ENCODE results near the gene KCTD3.

The KCTD3 gene

DNA sequence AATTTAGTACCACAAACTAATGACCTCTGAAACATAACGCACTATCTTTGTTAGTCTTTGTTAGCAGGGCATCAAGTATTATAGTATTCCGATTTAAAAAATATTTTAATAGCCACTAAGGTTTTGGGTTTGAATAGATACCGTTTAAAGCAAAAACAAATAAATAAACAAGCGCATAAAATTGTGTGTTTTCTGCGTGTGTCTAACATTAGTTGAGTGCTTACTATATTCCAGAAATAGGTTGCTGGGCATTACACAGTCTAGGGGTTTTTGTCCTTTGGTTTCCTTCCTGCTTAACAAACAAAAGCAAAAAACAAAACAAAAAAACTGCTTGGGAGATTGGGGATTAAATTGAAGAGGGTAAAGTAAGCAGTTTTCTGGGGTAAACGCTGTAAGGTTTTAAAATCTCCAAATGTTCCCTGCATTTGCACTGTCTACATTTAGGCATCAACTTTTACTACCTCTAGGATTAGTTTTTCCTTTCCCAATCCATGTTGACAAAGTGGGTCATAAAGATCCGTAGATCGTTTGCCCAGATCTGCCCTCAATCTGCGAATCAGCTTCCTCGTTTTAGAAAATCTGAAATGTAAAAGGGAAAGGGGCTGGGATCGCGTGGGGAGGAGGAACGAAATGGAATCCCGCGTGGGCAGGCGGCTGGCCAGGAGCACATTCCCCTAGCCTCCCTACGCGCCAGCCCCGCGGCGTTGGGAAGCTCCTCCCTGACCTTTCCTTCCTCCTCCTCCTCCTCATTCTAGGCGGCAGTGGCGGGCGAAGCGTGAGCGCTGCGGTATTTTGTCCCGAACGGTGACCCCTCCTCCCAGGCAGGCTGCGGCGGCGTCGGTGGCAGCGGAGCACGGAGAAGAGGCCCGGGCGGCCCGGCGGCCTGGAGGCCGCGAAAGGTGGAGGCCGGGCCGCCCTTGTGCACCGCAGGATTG is at the start of gene KCTD3:
Gene KCTD3, plus strand, starts transcription at position 749 of the 935 bp plus-strand sequence. CDS start 382 bp downstream, outside the sequence.
- DNase-seq = peak; percentile 75

DNA sequence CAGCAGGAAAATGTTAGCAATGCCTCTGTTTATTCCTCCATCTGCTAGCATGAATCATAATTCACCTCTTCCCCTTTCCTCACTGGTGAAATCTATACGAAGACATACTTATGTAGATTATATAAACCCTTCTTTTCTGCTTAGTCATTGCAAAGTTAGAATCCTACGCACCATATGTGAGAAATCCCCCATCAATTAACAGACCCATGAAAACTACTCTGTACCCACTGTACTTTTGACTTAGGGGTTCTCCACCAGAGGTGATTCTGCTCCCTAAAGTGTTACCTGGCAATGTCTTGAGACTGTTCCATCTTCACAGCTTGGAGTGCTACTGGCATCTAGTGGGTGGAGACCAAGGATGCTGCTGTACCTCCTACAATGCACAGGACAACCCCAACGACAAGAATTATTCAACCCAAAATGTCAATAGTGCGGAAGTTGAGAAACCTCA is 49.6 kb upstream of the KCTD3 start:
- DNase-seq = peak; percentile 27

DNA sequence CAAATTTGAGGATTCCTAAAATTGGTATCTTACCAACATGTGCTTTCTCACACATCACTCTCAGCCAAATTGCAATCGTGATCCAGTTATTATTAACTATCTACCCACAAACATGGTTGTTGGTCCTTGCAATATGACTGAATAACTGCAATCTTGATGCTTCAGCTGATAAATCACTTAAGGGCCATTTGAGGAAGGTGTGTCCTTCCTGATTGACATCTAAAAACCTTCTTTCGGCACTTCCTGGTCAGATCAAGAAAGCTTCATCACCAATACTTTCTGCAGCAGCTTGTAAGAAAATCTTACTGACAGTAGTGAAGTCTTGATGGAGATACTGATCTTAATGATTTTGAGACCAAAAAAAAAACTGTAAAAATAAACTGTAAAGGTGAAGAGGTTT is 48.5 kb upstream of the KCTD3 start:
- DNase-seq = no peak

DNA sequence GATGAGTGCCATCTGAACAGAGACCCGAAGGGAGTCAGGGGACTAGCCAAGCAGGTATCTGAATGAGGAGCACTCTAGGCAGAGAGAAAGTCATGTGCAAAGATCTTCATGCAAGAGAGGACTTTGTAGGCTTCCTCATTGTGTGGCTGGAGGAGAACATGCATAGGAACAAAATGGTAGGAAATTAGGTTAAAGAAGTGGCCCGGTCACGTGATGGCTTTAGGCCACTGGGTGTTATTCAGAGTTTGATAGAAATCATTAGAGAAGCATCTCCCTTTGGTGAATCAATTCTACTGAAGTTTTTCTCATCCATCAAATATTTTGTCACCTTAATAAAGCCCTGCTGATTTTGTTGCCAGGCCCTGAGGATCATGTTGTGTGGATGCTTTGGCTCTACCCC is 45.8 kb upstream of the KCTD3 start:
- no peak for DNase-seq

DNA sequence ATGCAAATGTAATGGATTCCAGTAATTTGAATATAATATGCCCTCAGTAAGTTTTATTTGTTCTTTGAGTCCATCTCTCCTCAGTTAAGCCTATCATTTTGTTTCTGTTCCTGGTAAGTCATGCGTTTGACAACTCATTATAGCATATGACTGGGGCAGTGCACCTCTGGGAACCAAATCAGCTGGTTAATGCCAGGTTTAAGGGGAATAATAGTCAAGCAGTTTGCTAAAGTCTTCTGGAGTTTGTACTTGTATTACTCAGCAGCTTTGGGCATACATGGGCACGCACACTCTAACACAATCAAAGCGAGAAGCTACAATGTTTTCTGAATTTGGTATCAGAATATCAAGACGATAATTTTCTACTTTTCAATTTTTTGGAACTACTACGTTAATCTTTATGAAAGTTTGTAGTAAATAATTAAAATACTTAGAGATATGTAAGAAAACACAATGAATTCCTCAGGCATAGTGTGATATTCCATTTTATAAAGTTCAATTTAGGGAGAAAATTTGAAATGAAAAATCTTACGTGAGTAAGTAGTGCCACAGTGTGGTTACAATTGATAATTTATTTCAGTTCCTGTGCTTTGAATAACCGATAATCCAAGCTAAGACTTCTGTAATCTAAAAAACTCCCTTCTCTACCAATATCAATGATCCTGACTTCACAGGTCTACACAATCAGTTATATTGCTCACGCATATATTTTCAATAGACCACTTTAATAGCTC is 43.8 kb upstream of the KCTD3 start:
- DNase-seq = peak; percentile 42

DNA sequence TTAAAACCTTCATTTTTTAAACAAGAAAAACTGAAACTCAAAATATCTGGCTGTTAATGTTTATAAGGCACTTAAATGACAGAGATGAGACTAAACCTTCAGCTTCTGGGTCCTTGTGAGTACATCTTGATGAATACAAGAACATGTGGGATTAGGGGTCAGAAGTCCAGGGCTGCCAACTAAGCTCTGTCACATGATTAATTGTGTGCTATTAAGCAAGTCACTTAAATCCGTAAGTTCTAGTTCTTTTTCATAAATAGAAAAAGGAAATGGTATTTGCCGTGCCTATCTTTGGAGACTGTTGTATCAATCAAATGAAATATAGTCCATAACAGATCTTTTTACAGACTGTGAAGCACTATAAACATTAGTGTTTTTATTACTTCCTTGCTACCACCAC is 43.2 kb upstream of the KCTD3 start:
- no peak for DNase-seq

DNA sequence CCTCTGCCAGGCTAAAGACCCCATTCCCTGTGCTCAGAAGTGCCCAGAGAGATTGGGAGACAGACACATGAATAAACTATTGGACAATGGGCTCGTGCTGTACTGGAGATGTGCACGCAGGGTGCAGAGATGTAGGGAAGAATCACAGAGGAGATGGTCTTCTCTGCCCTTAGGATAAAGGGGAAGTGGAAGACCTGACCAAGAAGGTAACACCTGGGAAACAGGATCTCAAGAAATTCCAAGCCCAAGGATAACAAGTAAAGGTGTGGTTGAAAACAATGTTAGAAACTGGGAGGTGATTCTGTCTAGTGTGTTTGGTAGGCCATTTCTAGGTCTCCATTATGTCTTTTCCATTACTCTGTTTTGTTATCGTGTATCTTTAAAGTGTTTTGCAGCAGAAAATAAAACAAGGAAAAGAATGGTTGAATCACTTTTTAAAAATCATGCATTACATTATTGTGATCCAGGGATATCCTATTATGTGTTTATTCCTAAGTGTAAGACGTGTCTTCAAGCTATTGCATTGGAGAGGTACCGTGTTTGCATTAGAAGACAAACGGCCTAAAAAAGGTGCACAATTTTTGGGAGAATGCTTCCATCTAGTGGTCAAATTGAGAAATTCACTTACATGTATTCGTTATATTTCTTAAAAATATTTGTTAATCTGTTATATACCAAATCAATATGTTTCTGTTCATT is 40.8 kb upstream of the KCTD3 start:
- peak; percentile 78 for DNase-seq

DNA sequence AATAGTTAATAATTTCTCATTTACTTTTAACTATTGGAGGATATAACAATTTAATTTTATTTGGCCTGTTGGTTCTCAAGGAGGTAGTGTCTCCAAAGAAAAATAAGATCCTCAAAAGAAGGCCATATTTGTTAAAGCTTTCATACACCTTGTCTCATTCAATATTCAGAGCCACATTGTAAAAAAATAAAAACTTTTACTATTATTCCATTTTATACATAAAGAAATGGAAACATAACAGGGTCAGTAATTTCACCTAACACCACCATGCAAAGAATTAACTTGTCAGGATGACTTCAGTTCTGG is 40.3 kb upstream of the KCTD3 start:
- DNase-seq = no peak

DNA sequence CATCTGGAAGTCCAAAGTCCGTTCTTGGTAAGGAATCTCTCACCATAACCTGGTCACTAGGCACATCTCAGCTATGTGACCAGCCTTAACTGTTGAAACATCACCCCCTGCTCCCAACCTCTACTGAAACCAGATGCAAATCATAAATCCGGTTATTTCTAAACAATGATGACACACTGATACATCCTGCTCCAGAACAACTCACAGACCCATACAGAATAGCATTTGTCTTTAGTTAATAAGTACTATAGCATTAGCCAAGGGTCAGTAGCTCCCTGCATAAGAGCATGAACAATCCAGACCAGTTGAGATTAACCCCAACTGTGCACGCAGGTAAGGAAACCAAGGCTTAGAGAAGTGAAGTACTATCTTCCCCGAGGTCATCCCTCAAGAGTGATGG is 38.0 kb upstream of the KCTD3 start:
- no peak for DNase-seq

DNA sequence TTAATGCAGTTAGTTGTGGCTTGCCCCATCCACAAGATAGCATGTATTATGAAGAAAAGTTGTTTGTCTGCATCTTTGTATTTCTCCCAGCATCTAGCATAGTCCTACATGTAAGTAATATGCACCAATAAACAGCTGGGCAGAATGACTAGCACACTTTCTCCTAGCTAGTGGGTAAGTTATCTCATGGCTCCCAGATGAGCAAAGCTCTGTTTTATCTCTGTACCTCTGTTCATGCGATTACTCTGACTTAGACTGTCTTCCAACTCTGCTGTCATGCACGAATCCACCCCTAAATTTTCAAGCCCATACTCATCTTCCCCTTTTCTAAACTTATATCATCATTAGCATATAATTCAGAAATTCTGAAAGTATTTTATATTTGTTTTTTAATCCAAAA is 37.5 kb upstream of the KCTD3 start:
- DNase-seq = no peak

DNA sequence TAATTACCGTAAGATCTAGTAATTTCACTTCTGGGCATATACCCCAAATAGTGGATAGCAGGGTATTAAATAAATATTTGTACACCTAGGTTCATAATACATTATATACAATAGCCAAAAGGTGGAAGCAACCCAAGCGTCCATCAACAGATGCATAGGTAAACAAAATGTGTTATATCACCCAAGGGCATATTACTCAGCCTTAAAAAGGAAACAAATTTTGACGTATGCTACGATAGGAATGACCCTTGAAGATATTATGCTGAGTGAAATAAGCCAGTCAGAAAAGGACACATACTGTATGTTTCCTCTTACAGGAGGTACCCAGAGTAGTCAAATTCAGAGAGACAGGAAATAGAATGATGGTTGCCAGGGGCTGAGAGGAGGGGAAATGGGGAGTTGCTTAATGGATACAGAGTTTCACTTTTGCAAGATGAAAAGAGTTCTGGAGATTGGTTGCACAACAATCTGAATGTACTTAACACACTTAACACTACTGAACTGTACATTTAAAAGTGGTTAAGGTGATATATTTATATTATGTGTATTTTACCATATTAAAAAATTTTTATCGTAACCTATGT is 36.6 kb upstream of the KCTD3 start:
- DNase-seq = no peak

DNA sequence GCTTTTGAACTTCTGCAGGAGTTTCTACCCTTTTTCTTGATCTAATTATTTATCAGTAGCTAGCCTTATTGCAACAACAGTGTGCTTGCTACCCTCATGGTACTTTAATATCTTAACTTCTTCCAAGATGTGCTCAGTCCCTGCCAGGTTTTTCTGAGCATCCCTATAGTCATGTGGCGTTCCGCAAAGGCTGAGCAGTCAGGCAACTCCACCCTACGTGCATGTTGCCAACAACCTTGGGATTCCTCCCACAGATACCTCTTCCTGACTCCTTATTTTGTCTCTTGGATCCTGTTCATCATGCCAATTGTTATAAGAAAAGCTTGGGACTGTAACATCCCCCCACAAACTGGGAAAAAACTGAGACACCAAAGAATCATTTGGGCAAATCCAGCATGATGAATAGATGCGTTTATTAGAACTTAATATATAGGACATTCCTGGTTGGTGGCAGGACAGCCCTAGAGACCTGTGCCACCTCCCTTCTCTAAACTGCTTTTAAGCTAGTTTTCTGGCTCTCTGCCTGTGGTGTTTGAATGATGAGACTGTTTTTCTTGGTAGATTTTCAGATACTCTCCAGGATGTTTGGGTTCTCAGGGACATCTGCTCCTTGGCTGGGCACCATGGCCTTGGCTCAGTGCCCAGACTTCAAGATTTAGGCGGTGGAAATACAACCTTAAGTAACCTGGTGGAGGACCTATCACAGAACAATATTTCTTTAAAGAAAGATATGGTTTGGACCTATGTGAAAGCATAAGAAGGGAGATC is 27.1 kb upstream of the KCTD3 start:
- DNase-seq = peak; percentile 67

DNA sequence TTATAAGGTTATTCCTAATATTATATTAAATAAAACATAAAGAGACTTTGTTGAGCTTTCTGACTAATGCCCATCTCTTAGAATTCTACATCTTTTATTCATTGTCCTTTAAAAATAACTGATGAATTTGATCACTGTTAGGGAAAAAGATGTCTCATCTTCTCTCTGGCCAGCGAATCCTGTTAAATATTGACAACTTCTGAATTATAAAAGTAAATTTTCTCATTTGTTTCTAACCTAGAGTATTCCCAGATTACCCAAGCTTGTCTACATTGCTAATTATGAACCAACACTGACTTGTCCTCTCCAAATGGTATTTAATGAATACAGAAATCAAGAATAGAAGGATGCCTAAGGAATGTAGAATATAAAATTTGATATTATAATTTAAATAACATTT is 24.8 kb upstream of the KCTD3 start:
- no peak for DNase-seq

DNA sequence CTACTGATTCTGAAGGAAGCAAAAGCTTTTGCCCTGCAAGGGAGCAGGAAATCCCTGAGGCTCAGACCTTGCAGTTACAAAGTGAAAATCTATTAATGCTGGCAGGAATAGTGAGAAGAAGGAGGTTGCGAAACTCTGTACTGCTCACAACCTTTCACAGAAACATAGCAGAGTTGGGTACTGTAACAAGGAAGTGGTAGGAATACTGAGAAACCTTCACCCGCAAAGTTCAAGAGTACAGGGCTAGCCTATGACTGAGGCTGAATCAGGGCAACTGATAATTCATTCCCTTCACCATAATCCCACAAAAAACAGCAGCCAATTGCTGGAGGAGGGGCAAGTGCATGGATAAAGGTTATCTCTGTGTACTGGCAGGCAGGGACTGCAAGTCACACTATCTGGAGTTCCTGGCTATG is 23.9 kb upstream of the KCTD3 start:
- DNase-seq = no peak

DNA sequence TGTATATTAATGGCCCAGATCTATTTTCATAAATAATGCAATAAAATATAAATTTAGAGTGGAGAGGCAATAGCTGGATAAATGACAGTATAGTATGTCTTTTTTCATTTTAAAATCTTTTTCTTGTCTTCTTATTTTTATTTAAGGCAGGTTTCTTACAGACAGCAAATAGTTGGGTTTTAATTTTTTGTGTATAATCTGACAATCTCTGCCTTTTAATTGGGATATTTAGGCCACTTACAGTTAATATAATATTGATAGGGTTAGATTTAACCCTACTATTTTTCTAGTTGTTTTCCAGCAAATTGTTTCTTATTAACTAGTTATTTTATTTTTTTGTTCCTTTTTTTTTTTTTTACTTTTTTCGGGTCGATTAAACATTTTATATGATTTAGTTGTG is 23.3 kb upstream of the KCTD3 start:
- no peak for DNase-seq

DNA sequence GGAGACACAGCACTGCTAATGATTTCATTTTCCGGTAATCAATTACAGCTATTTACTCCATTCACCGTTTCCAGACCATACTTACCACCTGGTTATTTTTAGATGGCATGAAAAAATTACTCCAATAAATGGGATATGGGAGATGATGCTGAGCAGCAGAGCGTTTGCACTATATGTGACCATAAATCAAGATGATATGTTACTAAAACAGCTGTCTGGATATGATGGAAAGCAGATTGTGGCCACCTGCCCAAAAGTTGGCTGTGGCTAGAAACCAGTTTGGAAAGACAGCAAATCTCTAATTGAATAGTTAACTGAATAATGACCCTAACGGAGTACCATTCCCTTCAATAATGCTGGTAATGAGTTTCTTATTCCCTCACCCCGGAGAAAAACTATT is 22.5 kb upstream of the KCTD3 start:
- DNase-seq = peak; percentile 21

DNA sequence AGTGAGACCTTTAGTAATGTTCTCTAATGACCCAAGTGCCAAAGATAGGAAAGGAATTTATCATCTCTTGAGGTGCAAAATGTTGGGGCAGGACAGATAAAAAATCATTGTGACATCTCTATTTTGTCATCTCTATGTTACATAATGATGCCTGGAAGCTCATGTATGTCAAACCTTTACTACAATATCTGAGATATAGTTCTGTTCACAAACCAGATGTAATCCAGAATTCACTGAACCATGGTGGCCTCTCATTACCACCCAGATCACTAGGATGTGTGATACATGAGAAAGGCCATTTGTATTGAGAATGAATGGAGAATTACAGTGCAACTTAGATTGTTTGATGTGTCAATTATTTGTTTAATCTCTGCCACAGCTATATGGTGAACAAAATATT is 22.0 kb upstream of the KCTD3 start:
- DNase-seq = no peak

DNA sequence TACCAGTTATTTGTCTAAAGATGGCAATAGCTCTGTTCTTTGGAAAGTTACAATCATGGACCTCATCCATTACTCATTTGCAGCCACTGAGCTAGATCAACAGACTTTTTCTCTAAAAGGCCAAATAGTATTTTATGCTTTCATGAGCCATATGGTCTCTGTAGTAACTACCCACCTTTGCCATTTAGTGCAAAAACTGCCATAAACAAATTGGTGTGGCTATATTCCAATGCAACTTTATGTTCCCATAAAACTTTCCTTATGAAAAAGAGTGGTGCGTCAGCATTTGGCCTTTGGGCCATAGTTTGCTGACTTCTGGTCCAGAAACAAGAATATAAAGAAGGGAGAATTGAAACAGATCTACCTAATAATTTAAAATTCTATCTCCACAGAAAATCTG is 20.1 kb upstream of the KCTD3 start:
- DNase-seq = no peak

DNA sequence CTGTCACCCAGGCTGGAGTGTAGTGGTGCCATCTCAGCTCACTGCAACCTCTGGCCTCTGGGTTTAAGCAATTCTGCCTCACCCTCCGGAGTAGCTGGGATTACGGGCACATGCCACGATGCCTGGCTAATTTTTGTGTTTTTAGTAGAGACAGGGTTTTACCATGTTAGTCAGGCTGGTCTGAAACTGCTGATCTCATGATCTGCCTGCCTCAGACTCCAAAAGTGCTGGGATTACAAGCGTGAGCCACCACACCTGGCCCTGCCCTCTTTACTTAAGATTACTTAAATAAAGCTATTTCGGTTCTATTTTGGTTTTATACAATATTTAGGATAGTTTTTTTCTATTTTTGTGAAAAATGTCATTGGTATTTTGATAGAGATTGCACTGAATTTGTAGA is 15.3 kb upstream of the KCTD3 start:
- no peak for DNase-seq

DNA sequence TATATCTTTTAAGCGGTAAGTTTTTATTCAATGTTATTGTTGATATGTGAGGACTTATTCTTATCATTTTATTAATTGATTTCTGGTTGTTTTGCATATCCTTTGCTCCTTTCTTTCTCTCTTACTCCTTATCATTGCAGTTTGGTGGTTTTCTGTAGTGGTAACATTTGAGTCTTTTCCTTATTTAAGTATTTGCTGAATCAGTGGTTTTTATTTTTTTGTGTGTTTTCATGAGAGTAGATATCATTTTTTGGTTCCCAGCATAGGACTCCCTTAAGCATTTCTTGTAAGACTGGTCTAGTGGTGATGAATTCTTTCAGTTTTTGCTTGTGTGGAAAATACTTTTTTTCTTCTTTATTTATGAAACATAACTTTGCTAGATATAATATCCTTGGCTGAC is 12.2 kb upstream of the KCTD3 start:
- no peak for DNase-seq

DNA sequence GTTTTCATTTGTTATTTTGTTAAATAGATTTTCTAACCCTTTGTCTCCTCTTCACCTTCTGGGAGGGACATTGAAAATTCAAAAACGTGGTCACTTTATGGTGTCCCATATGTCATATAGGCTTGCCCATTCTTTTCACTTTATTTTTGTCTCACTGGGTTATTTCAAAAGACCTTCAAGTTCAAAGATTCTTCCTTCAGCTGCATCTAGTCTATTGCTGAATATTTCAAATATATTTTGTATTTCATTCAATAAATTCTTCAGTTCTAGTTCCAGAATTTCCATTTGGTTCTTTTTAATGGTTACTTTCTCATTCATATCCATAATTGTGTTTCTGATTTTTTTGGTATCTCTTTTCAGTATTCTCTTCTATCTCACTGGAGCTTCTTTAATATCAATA is 11.6 kb upstream of the KCTD3 start:
- no peak for DNase-seq

DNA sequence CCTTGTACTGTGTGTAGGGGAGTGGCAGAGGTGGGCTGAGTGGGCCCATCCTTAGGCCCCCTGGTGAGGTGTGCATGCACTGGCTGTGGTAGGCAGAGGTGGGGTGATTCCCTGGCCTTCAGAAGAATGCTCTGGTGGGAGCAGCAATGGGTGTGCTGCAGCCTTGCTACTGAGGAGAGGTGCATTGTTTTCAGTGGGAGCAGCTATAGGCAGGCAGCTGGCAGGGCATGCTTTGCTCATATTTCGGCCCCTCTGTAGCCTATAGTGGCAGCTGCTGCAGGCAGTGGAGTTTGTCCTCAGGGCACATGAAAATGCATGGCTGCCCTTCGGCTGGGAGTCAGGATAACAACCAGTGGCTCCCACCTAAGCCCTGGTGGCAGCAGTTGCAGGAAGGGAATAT is 10.1 kb upstream of the KCTD3 start:
- no peak for DNase-seq

DNA sequence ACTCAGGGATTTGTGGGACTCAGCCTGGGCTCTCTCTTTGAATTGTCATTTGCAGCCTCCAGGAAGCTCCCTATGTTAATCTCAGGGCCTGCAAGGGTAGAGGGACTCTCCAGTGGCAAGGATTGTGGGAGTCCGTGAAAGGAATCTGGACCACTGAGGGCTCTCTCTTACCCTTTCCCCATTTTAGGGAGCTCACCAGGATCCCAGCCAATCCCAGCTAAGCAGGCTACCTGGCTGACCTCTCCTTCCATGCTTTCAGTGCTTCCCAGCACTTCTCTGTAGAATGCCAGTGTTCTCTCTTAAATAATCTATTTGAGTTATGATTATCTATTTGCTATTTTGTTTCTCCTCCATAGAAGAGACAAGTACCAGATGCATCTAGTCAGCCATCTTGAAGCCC is 9.6 kb upstream of the KCTD3 start:
- DNase-seq = no peak

All from NCI-H1105 treated with DMSO at 0.1 percent for 48 hours (cell line).